Non-pigmented ciliary epithelial cell (primary cell): ENCODE data around the gene OPTN.
"Not testable (repeated sequence)": the region's sequence is repeated elsewhere in the genome, so short reads cannot be mapped to it uniquely, and the experiment has no call there.

Experiments
- DNase-seq: peaks from one replicate; pipeline ENCODE4 v3.0.0-alpha.2; 2010; ENCODE audit warnings: low read depth

The OPTN gene

DNA sequence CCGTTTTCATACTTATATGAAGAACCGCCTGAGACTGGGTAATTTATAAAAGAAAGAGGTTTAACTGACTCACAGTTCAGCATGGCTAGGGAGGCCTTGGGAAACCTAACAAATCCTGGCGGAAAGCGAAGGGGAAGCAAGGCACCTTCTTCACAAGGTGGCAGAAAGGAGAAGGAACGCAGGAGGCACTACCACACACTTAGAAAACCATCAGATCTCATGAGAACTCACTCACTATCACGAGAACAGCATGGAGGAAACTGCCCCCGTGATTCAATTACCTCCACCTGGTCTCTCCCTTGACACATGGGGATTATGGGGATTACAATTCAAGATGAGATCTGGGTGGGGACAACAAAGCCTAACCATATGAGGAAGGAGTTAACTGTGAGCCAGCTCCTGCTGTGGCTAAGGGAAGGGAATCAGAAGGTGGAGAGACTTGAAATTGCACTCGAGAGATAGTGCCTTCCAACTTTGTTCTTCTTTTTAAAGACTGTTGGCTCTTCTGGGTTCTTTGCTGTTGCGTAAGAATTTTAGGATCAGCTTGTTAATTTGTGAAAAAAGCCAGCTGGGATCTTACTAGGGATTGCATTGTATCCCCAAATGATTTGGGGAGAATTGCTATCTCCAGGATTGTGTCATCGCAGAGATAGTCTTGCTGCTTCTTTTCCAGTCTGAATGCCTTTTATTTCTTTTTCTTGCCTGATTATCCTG is 21.0 kb downstream of the OPTN start:
- no peak for DNase-seq

DNA sequence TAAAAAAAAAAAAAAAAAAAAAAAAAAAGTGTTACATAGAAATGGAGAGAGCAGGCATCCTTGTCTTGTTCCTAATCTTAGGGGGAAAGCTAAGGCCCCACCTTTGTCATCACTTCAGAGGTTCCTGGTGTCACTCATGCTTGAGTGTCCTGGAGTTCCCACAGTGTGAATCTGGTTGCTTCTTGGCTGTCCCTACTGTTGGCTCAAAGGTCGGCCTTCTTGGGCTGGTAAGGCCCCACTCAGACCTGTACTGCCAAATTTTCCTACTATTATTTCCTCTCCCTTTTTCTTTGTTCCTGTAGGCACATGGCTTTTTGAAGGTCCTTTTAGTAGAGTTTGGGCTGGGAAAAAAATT is 21.5 kb downstream of the OPTN start:
- DNase-seq = no peak

DNA sequence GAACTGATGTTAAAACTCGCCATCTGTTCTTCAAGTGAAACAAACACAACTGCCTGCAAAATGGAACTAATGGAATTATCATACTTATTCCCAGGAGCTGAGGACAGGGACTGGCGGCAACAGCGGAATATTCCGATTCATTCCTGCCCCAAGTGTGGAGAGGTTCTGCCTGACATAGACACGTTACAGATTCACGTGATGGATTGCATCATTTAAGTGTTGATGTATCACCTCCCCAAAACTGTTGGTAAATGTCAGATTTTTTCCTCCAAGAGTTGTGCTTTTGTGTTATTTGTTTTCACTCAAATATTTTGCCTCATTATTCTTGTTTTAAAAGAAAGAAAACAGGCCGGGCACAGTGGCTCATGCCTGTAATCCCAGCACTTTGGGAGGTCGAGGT is 36.7 kb downstream of the OPTN start:
- DNase-seq = no peak

DNA sequence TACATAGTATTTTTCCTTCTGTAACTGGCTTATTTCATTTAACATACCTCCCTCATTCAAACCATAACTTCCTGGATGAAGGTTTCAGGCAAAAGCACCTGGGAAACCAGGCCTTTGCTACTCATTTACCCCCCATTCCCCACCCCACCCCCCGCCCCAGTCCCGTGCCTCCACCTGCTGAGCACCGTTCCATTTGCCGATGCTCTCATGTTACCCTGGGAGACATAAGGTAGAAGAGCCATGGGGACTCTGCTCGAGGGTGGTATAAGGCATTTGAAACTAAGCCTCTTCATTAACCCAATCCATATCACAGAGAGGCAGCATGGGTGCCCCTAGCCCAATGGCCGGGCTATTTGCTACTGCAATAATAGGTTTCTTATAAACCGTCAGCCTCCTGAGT is 39.2 kb downstream of the OPTN start:
- DNase-seq = no peak

- no peak for DNase-seq
Observed at GRCh38 chr10:13139676-13140075, 39.7 kb downstream of the OPTN start.

GRCh38 chr10:13140627-13141190 is 40.7 kb downstream of the OPTN start:
- DNase-seq = no peak

DNA sequence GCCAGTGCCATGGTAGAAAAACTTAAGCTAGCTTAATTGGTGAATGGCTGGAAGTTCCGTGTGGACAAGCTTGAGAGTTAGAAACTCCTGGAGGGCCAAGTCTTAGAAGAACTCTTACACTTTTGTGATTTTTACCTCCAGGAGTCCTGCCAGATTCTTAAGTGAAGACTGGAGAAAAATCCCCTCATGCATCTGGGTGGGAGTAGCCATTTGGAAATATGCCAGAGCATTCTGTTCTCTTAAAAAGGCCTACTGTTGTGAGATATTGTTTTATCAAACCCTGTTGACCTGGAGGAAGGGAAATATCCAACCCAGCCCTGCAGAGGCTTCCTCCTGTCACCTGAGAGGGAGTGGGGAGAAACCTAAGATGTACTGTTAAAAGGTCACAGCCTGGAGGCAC is 43.8 kb downstream of the OPTN start:
- DNase-seq = no peak

DNA sequence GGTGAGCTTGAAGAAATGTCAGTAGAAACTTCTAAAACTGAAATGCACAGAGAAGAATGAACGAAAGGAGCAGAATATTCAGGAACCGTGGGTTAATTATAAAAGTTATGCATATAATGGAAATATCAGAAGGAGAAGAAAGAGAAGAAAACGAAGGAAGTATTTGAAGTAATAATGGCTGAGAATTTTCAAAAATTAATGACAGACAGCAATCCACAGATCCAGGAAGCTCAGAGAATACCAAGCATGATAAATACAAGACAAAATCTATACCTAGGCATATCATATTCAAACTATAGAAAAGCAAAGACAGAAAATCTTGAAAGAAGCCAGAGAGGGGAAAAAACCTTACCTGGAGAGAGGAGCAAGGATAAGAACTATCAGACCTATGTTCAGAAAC is 44.9 kb downstream of the OPTN start:
- DNase-seq = no peak

DNA sequence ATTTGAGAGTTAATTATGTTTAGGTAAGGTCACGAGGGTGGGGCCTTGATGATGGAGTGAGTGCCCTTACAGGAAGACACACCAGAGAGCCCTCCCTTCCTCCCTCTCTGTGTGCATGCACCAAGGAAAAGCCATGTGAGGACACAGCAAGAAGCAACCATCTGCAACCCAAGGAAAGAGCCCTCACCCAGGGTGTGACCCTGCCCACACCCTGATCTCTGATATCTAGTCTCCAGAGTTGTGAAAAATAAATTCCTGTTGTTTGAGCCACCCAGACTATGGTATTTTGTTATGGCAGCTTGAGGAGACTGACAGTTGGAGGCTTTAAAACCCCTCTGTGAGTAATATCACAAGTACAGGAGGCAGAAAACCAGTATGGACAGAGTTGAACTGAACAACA is 46.4 kb downstream of the OPTN start:
- DNase-seq = no peak

DNA sequence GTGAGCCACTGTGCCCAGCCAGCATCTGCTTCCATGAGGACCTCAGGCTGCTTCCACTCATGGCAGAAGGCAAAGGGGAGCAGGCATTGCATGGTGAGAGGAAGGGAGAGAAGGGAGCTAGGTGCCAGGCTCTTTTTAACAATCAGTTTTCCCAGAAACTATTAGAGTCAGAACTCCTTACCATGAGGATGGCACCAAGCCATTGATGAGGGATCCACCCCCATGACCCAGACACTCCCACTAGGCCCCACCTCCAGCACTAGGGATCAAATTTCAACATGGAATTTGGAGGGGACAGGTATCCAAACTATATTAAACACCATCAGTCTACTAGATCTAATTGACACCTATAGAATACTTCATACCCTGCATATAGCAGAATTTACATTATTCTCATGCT is 47.2 kb downstream of the OPTN start:
- no peak for DNase-seq

- DNase-seq = no peak
Observed at GRCh38 chr10:13152296-13152695, 52.3 kb downstream of the OPTN start.

DNA sequence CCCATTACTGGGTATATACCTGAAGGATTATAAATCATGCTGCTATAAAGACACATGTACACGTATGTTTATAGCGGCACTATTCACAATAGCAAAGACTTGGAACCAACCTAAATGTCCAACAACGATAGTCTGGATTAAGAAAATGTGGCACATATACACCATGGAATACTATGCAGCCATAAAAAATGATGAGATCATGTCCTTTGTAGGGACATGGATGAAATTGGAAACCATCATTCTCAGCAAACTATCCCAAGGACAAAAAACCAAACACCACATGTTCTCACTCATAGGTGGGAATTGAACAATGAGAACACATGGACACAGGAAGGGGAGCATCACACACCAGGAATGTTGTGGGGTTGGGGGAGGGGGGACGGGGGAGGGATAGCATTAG is 55.9 kb downstream of the OPTN start:
- DNase-seq = not testable (repeated sequence)

DNA sequence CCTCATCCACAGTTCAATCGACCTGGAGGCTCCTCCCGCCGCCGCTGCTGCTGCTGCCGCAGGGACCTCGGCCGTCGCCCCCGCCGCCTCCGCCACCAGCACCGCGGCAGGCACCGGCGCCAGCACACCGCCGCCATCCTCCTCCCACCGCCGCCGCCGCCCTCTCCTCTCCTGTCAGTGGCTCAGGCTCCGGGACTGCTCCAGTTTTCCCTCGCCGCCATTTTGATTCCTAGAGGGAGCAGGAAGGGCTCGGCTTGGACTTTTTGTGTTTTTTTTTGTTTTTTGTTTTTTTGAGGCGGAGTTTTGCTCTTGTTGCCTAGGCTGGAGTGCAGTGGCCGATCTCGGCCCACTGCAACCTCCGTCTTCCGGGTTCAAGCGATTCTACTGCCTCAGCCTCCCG is 58.4 kb downstream of the OPTN start:
- DNase-seq = no peak

DNA sequence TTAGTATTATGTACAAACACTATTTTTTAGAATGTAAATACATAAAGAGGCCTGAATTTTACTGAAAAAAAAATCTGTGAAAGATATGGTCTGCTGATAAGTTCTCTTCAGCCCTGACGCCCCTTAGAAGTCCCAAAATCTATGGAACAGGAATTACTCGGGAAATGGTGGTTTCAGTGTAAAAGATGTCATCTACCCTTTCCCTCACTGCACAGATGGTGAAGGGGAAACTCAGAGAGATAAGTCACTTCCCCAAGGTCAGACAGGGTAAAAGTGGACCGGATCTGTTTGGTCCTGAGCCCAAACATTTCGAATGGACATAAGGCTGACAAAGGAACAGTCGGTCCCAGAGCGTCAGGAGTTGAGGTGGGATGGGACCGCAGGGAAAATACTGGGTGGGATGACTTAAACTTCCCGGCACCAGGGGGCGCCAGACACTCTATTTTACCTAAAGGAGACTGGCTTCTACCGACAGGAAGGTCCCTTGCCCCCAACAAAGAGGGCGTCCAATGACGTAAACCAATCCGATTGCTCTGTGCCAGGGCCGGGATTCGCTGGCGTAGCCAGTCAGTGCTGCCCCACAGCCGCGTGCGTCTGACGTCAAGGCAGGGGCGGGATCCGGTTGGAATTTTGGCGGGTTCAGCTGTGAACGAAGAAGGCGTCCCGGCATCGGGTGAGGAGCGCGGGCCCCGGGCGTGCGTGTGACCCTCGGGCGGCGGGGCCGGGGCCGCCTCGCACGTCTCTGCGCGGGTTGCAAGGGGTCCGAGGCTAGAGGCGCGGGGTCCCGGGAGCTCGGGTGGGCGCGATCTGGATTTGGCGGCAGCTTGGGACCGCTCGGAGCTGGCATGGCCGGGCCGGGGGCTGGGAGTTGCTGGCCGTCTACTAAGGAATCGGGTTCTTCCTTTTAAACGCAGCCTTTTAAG is 61.2 kb downstream of the OPTN start, which contains the start of gene MCM10:
Gene MCM10 (plus strand): TSS at position 625 of the 923 bp plus-strand sequence. CDS start 2,645 bp downstream, outside the sequence.
- DNase-seq = peak; percentile 96

GRCh38 chr10:13161857-13162271 is 61.9 kb downstream of the OPTN start:
- DNase-seq = no peak

GRCh38 chr10:13163859-13164258 is 63.9 kb downstream of the OPTN start:
- DNase-seq = no peak

GRCh38 chr10:13165177-13165576 is 65.2 kb downstream of the OPTN start:
- peak; percentile 2 for DNase-seq

DNA sequence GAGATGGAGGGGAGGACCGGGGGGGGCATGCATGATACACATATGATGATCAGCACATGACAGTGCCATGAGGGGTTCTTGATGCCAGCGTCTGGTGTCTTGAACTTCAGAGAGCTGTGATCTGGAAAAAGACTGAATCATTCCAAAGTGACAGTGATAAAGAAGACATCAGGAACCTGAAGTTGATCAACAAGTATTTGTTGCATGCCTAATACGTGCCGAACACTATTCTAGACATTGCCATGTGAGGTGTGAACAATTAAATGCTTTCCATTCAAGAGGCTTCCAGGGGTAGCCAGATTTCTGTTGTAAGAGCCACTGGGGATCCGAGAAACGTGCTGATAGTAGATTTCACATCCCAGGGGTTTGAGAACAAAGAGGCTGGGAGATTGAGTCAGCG is 67.6 kb downstream of the OPTN start:
- no peak for DNase-seq

DNA sequence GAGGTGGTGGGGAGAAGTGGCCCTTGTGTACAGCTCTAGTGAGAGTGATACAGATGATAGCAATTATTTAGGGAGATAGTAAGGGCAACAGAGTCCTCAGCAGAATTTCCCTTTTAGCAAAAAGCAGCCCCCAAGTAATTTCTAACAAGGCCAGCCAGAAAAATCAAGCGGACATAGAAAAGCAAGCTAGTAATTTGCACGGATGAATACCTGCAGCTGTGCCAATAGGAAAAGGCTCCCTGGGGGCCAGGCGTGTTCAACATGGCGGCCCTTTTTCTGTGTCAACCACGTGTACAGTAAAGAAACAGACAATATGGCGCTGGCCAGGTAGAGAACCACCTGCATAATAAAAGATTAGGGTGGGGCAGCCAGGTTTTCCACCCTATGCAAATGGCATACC is 68.8 kb downstream of the OPTN start:
- DNase-seq = no peak

DNA sequence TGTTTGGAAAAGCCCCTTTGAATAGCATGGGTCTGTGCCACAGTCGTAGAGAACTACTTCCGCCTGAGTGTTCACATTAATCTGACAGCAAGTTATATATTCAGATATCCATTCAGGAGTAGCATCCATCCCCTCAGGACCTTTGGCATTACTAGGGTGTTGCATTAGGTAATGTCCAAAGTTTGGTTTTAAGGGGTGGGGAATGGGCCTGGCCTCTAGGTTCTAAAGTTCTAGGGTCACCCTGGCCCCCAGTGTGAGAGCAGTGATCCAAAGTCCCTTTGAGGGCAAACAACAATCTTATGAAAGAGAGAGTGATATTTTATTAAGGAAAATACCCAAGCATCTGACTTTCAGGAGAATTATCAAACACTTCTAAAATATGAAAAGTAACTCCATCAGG is 73.7 kb downstream of the OPTN start:
- DNase-seq = no peak

DNA sequence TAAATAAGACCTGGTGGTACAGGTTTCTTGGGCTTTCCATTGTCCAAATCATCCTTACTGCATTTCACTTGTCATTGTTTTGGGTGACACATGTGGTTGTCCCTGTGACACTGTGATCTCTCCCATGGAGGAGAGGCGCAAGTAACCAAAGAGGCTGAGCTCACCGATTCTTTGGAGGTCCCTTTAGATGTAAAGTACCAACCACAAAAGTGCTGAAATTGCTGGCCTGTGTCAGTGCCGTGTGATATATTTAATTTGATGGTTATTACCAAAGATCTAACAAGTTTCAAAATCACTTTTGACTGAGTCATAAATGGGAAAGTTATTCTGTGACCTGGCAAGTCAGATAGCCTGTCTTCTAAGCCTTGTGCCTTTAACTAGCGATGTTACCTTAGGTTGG is 80.8 kb downstream of the OPTN start:
- DNase-seq = no peak

DNA sequence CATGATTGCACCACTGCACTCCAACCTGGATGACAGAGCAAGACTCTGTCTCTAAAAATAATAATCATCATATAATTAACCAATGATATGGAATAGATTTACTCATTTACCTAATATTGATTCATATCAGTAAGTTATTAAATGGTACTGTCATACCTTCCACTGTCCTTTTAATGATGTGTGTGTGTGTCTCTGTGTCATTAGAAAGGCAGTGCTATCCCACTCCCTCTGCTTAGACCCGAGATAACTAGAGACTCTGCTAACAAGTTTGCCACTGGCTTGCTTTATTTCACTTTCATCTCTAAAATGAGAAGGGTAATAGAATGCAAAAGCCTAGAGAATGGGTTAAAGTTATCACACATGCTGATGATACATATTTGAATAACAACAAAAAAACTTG is 82.5 kb downstream of the OPTN start:
- DNase-seq = no peak

GRCh38 chr10:13183625-13184024 is 83.7 kb downstream of the OPTN start:
- DNase-seq = no peak
